Testis (tissue), 2 donors: ENCODE data around the gene VWDE.

Source experiments
- CTCF ChIP-seq, 3 experiments: fragments of 450-650 bp in 2 of 3; fragments of 200-600 bp in 1 of 3; sonication (generic) in 1 of 3; IDR thresholded peaks; one replicate each; pipeline ENCODE4 v1.5.1; 2016 to 2019; ENCODE audit warnings: antibody characterized with exemption in 3 of 3, mild to moderate bottlenecking in 2 of 3, moderate library complexity in 1 of 3
- POLR2A ChIP-seq: fragments of 450-650 bp; IDR thresholded peaks from one replicate; pipeline ENCODE4 v1.6.1; 2017; ENCODE audit warnings: antibody characterized with exemption, mild to moderate bottlenecking, moderate library complexity

- no peak for TF ChIP-seq CTCF (IDR thresholded peaks at IDR 0.05)
- TF ChIP-seq POLR2A, result no peak
These were observed 98.2 kb downstream of the VWDE start for GRCh38 chr7:12305502-12305901.
